Measurements from ENCODE around the gene GDA. TPM values are rescaled to one million over a fixed set of nuclear protein-coding genes. Genes with fewer than 3 reads are reported as not detected.

GDA gene
- total RNA-seq, 1 experiment from 2014 or later, result 49.4 TPM

DNA sequence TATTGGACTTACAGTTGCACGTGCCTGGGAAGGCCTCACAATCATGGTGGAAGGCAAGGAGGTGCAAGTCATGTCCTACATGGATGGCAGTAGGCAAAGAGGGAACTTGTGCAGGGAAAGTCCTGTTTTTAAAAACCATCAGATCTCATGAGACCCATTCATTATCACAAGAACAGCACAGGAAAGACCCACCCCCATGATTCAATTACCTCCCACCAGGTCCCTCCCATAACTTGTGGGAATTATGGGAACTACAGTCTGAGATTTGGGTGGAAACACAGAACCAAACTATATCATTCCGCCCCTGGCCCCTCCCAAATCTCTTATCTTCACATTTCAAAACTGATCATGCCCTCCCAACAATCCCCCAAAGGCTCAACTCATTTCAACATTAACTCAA lies 140.2 kb downstream of the GDA start:
- Histone ChIP-seq H4K20me1 (ENCODE audit: insufficient read depth) (no peaks in the 10 kb centered on the region), H3K9ac (ENCODE audit: low read length) (no peak overlapping the region), H3K36me3 (ENCODE audit: control insufficient read depth in 1 of 2, insufficient read depth in 2 of 2, low read length in 2 of 2) (no peaks in the 10 kb centered on the region), H3K27ac (ENCODE audit: low read depth, low read length) (no peak overlapping the region), H3K9me3 (ENCODE audit: control insufficient read depth in 1 of 2, insufficient read depth in 1 of 2, low read depth in 1 of 2, low read length in 2 of 2) (no peaks in the 10 kb centered on the region), H3K9me2 (ENCODE audit: insufficient read depth) (no peaks in the 10 kb centered on the region), H3K27me3 (ENCODE audit: insufficient read depth, low read length) (no peaks in the 10 kb centered on the region), H3K4me2 (ENCODE audit: low read length) (no peak overlapping the region), H3K4me1 (ENCODE audit: control insufficient read depth in 1 of 2, insufficient read depth in 2 of 2, low read length in 2 of 2) (peaks cover 0 to 11% of the 10 kb centered on the region in 2 experiments; a peak in 3 of 4 replicates), H3K79me2 (ENCODE audit: insufficient read depth, low read length) (no peaks in the 10 kb centered on the region), H2AFZ (ENCODE audit: low read depth, low read length, poor library complexity, severe bottlenecking) (no peak overlapping the region), H3K4me3 (replicated peaks in 1 of 2; ENCODE audit: low read depth in 1 of 2, low read length in 2 of 2) (no peak overlapping the region)
- CTCF ChIA-PET, result no interaction called here
- RAD21 ChIA-PET (ENCODE audit: low non-redundant PET in 1 of 2, low total read pairs in 2 of 2, uncharacterized antibody in 2 of 2, unreplicated experiment in 2 of 2), result no interaction called here
- POLR2A ChIA-PET, result no interaction called here
- DNase-seq (ENCODE audit: low read depth, low spot score), result no peak
- no peak for ATAC-seq
- intact Hi-C loops (cut with micrococcal nuclease), result no loop called here
- TF ChIP-seq, protein P1, sequence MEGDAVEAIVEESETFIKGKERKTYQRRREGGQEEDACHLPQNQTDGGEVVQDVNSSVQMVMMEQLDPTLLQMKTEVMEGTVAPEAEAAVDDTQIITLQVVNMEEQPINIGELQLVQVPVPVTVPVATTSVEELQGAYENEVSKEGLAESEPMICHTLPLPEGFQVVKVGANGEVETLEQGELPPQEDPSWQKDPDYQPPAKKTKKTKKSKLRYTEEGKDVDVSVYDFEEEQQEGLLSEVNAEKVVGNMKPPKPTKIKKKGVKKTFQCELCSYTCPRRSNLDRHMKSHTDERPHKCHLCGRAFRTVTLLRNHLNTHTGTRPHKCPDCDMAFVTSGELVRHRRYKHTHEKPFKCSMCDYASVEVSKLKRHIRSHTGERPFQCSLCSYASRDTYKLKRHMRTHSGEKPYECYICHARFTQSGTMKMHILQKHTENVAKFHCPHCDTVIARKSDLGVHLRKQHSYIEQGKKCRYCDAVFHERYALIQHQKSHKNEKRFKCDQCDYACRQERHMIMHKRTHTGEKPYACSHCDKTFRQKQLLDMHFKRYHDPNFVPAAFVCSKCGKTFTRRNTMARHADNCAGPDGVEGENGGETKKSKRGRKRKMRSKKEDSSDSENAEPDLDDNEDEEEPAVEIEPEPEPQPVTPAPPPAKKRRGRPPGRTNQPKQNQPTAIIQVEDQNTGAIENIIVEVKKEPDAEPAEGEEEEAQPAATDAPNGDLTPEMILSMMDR (IDR thresholded peaks at IDR 0.05 in 2 of 3, conservative IDR thresholded peaks at IDR 0.05 in 1 of 3; ENCODE audit: borderline replicate concordance in 1 of 3, insufficient read depth in 1 of 3, low read depth in 2 of 3, low read length in 2 of 3), result no peak
- TF ChIP-seq POLR2A (IDR thresholded peaks at IDR 0.05; ENCODE audit: borderline replicate concordance, extremely low read depth, insufficient read depth, insufficient read length), result no peak
- no peak for TF ChIP-seq TCF7L2 (IDR thresholded peaks at IDR 0.05; ENCODE audit: borderline replicate concordance, extremely low read depth, insufficient read depth, insufficient read length)
- no peak for TF ChIP-seq CBX3 (IDR thresholded peaks at IDR 0.05; ENCODE audit: low read depth)
- TF ChIP-seq, protein P2, sequence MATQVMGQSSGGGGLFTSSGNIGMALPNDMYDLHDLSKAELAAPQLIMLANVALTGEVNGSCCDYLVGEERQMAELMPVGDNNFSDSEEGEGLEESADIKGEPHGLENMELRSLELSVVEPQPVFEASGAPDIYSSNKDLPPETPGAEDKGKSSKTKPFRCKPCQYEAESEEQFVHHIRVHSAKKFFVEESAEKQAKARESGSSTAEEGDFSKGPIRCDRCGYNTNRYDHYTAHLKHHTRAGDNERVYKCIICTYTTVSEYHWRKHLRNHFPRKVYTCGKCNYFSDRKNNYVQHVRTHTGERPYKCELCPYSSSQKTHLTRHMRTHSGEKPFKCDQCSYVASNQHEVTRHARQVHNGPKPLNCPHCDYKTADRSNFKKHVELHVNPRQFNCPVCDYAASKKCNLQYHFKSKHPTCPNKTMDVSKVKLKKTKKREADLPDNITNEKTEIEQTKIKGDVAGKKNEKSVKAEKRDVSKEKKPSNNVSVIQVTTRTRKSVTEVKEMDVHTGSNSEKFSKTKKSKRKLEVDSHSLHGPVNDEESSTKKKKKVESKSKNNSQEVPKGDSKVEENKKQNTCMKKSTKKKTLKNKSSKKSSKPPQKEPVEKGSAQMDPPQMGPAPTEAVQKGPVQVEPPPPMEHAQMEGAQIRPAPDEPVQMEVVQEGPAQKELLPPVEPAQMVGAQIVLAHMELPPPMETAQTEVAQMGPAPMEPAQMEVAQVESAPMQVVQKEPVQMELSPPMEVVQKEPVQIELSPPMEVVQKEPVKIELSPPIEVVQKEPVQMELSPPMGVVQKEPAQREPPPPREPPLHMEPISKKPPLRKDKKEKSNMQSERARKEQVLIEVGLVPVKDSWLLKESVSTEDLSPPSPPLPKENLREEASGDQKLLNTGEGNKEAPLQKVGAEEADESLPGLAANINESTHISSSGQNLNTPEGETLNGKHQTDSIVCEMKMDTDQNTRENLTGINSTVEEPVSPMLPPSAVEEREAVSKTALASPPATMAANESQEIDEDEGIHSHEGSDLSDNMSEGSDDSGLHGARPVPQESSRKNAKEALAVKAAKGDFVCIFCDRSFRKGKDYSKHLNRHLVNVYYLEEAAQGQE (IDR thresholded peaks at IDR 0.05; ENCODE audit: low read depth), result no peak
- no TSS peak for BruUV-seq (replicated peaks)
